ENCODE data around the gene LNX1.

GRCh38 chr4:53572600-53572994, 18.7 kb downstream of the LNX1 start:
- TF ChIP-seq CTCF (IDR thresholded peaks at IDR 0.05) (no peak), RAD21 (IDR thresholded peaks at IDR 0.05; ENCODE audit: low read length) (no peak), FOSL2 (IDR thresholded peaks at IDR 0.05; ENCODE audit: borderline replicate concordance, low read depth) (no peak), POLR2AphosphoS5 (IDR thresholded peaks at IDR 0.05; ENCODE audit: low read depth, low read length) (no peak)

All from SK-N-SH (cell line).